Measurements from ENCODE around the gene CBR4.

Gene CBR4

GRCh38 chr4:169010125-169011023 is at the start of gene CBR4:
Gene CBR4 (minus strand): TSS chr4:169010255. CDS start chr4:169010089, 166 bp downstream.
- no peaks in the 10 kb centered on the region for H3K27me3 ChIP-seq (ENCODE audit: insufficient read depth, low read length)
- H3K36me3 ChIP-seq (ENCODE audit: insufficient read depth, low read length): peaks cover 9% of the 10 kb centered on the region
- peaks cover 17% of the 10 kb centered on the region for H3K4me1 ChIP-seq (ENCODE audit: insufficient read depth, low read length)
- H3K9me3 ChIP-seq (ENCODE audit: low read length): no peaks in the 10 kb centered on the region
- peak within 1 kb of the TSS; percentile 77 for H3K4me3 ChIP-seq (ENCODE audit: low read length)
- H2AFZ ChIP-seq (ENCODE audit: low read depth, low read length): peak within 1 kb of the TSS; percentile 83

- H3K9me3 ChIP-seq (ENCODE audit: low read length): no peaks in the 10 kb centered on the region
- no peaks in the 10 kb centered on the region for H3K4me1 ChIP-seq (ENCODE audit: insufficient read depth, low read length)
- H3K36me3 ChIP-seq (ENCODE audit: insufficient read depth, low read length): no peaks in the 10 kb centered on the region
- no peak overlapping the region for H2AFZ ChIP-seq (ENCODE audit: low read depth, low read length)
- H3K27me3 ChIP-seq (ENCODE audit: insufficient read depth, low read length): no peaks in the 10 kb centered on the region
- H3K4me3 ChIP-seq (ENCODE audit: low read length): no peak overlapping the region
Measured at GRCh38 chr4:169059306-169060211, 49.5 kb upstream of the CBR4 start.

GRCh38 chr4:169058312-169058711 is 48.3 kb upstream of the CBR4 start:
- Histone ChIP-seq H3K9me3 (ENCODE audit: low read length) (no peaks in the 10 kb centered on the region), H3K4me1 (ENCODE audit: insufficient read depth, low read length) (no peaks in the 10 kb centered on the region), H2AFZ (ENCODE audit: low read depth, low read length) (no peak overlapping the region), H3K27me3 (ENCODE audit: insufficient read depth, low read length) (no peaks in the 10 kb centered on the region), H3K36me3 (ENCODE audit: insufficient read depth, low read length) (no peaks in the 10 kb centered on the region), H3K4me3 (ENCODE audit: low read length) (no peak overlapping the region)

- no peak overlapping the region for H3K4me3 ChIP-seq (ENCODE audit: low read length)
- peaks cover 13% of the 10 kb centered on the region for H3K4me1 ChIP-seq (ENCODE audit: insufficient read depth, low read length)
- no peak overlapping the region for H2AFZ ChIP-seq (ENCODE audit: low read depth, low read length)
- H3K27me3 ChIP-seq (ENCODE audit: insufficient read depth, low read length): no peaks in the 10 kb centered on the region
- no peaks in the 10 kb centered on the region for H3K36me3 ChIP-seq (ENCODE audit: insufficient read depth, low read length)
- H3K9me3 ChIP-seq (ENCODE audit: low read length): no peaks in the 10 kb centered on the region
Measured at GRCh38 chr4:169054879-169055278, 44.8 kb upstream of the CBR4 start.

- Histone ChIP-seq H3K4me1 (ENCODE audit: insufficient read depth, low read length) (peaks cover 34% of the 10 kb centered on the region), H3K36me3 (ENCODE audit: insufficient read depth, low read length) (no peaks in the 10 kb centered on the region), H2AFZ (ENCODE audit: low read depth, low read length) (no peak overlapping the region), H3K9me3 (ENCODE audit: low read length) (no peaks in the 10 kb centered on the region), H3K4me3 (ENCODE audit: low read length) (no peak overlapping the region), H3K27me3 (ENCODE audit: insufficient read depth, low read length) (no peaks in the 10 kb centered on the region)
Measured at GRCh38 chr4:169052594-169052945, 42.5 kb upstream of the CBR4 start.

- Histone ChIP-seq H3K27me3 (ENCODE audit: insufficient read depth, low read length) (no peaks in the 10 kb centered on the region), H2AFZ (ENCODE audit: low read depth, low read length) (no peak overlapping the region), H3K4me1 (ENCODE audit: insufficient read depth, low read length) (peaks cover 34% of the 10 kb centered on the region), H3K36me3 (ENCODE audit: insufficient read depth, low read length) (no peaks in the 10 kb centered on the region), H3K4me3 (ENCODE audit: low read length) (no peak overlapping the region), H3K9me3 (ENCODE audit: low read length) (no peaks in the 10 kb centered on the region)
Measured at GRCh38 chr4:169051761-169052593, 41.9 kb upstream of the CBR4 start.

- Histone ChIP-seq H2AFZ (ENCODE audit: low read depth, low read length) (peak overlapping the region; percentile 27), H3K9me3 (ENCODE audit: low read length) (no peaks in the 10 kb centered on the region), H3K4me3 (ENCODE audit: low read length) (no peak overlapping the region)
Measured at GRCh38 chr4:169050881-169051760, 41.1 kb upstream of the CBR4 start.

GRCh38 chr4:169050284-169050683 is 40.2 kb upstream of the CBR4 start:
- Histone ChIP-seq H3K9me3 (ENCODE audit: low read length) (no peaks in the 10 kb centered on the region), H3K4me1 (ENCODE audit: insufficient read depth, low read length) (peaks cover 34% of the 10 kb centered on the region), H2AFZ (ENCODE audit: low read depth, low read length) (peak overlapping the region; percentile 27), H3K4me3 (ENCODE audit: low read length) (peak overlapping the region; percentile 14), H3K27me3 (ENCODE audit: insufficient read depth, low read length) (no peaks in the 10 kb centered on the region), H3K36me3 (ENCODE audit: insufficient read depth, low read length) (no peaks in the 10 kb centered on the region)

More at GRCh38 chr4:169050881-169051760, 41.1 kb upstream of the CBR4 start:
- Histone ChIP-seq H3K4me1 (ENCODE audit: insufficient read depth, low read length) (peaks cover 34% of the 10 kb centered on the region), H3K36me3 (ENCODE audit: insufficient read depth, low read length) (no peaks in the 10 kb centered on the region), H3K27me3 (ENCODE audit: insufficient read depth, low read length) (no peaks in the 10 kb centered on the region)

- Histone ChIP-seq H3K4me1 (ENCODE audit: insufficient read depth, low read length) (peaks cover 34% of the 10 kb centered on the region), H3K27me3 (ENCODE audit: insufficient read depth, low read length) (no peaks in the 10 kb centered on the region), H2AFZ (ENCODE audit: low read depth, low read length) (no peak overlapping the region), H3K4me3 (ENCODE audit: low read length) (no peak overlapping the region), H3K36me3 (ENCODE audit: insufficient read depth, low read length) (no peaks in the 10 kb centered on the region), H3K9me3 (ENCODE audit: low read length) (no peaks in the 10 kb centered on the region)
Measured at GRCh38 chr4:169048868-169049414, 38.9 kb upstream of the CBR4 start.

GRCh38 chr4:169047956-169048355 is 37.9 kb upstream of the CBR4 start:
- Histone ChIP-seq H2AFZ (ENCODE audit: low read depth, low read length) (no peak overlapping the region), H3K27me3 (ENCODE audit: insufficient read depth, low read length) (no peaks in the 10 kb centered on the region), H3K4me3 (ENCODE audit: low read length) (no peak overlapping the region)

GRCh38 chr4:169045862-169046584 is 36.0 kb upstream of the CBR4 start:
- peaks cover 33% of the 10 kb centered on the region for H3K4me1 ChIP-seq (ENCODE audit: insufficient read depth, low read length)
- no peak overlapping the region for H2AFZ ChIP-seq (ENCODE audit: low read depth, low read length)
- no peaks in the 10 kb centered on the region for H3K9me3 ChIP-seq (ENCODE audit: low read length)
- H3K4me3 ChIP-seq (ENCODE audit: low read length): no peak overlapping the region
- no peaks in the 10 kb centered on the region for H3K36me3 ChIP-seq (ENCODE audit: insufficient read depth, low read length)
- no peaks in the 10 kb centered on the region for H3K27me3 ChIP-seq (ENCODE audit: insufficient read depth, low read length)

More at GRCh38 chr4:169047956-169048355, 37.9 kb upstream of the CBR4 start:
- H3K9me3 ChIP-seq (ENCODE audit: low read length): no peaks in the 10 kb centered on the region
- H3K36me3 ChIP-seq (ENCODE audit: insufficient read depth, low read length): no peaks in the 10 kb centered on the region
- peaks cover 34% of the 10 kb centered on the region for H3K4me1 ChIP-seq (ENCODE audit: insufficient read depth, low read length)

Measured in neuron (in vitro differentiated cells).